IMR-90 (cell line): ENCODE measurements around the gene NATD1. TPM values are rescaled to one million over a fixed set of nuclear protein-coding genes. Genes with fewer than 3 reads are reported as not detected.
A peak's percentile ranks its signal among the peaks of the same experiment; 100 is the strongest.

ENCODE experiments used
- ATAC-seq: fragments of 200-7000 bp; cut with Tn5 transposase; 2 replicates; pipeline ENCODE4 v1.9.1; 2020; ENCODE audit warnings: low read depth, mild to moderate bottlenecking, moderate library complexity
- Bru-seq: library from RNA; stranded (reverse); fragments of 400-500 nt; gene quantifications from one replicate; lab custom pipeline; 2021; lab: Mats Ljungman, UMichigan
- BruChase-seq, 2 experiments: library from RNA; stranded (reverse); fragments of 400-500 nt; gene quantifications; one replicate each; lab custom pipeline; 2021; lab: Mats Ljungman, UMichigan
- BruUV-seq: library from RNA; stranded (reverse); fragments of 400-500 nt; replicated peaks from 2 replicates; lab custom pipeline; 2021; lab: Mats Ljungman, UMichigan
- CTCF ChIA-PET: fragments of 300-600 bp; formaldehyde crosslinking; extraction: SDS; loops from one replicate; lab custom pipeline; 2021; ENCODE audit warnings: antibody characterized with exemption; lab: Yijun Ruan, JAX
- POLR2A ChIA-PET: fragments of 300-600 bp; sonication (Branson Sonifier 250); formaldehyde crosslinking; loops from one replicate; lab custom pipeline; 2022; ENCODE audit warnings: antibody characterized with exemption; ENCODE audit not compliant: unreplicated experiment; lab: Charles Lee
- DNase-seq: peaks from one replicate; pipeline ENCODE4 v3.0.0; 2013
- H2AFZ ChIP-seq: replicated peaks from 2 replicates; pipeline ENCODE3; 2013; ENCODE audit warnings: low read length, mild to moderate bottlenecking; ENCODE audit not compliant: poor library complexity
- H2AK5ac ChIP-seq: 2 replicates; pipeline ENCODE4 v1.6.1; 2013; ENCODE audit warnings: low read depth, low read length, inconsistent platforms
- H2AK9ac ChIP-seq: replicated peaks from 2 replicates; pipeline ENCODE3; 2013; ENCODE audit warnings: mild to moderate bottlenecking, low read depth, low read length, moderate library complexity; ENCODE audit not compliant: poor library complexity
- H2BK120ac ChIP-seq: 2 replicates; pipeline ENCODE4 v1.6.1; 2013; ENCODE audit warnings: low read depth, low read length, inconsistent platforms
- H2BK15ac ChIP-seq: 3 replicates; pipeline ENCODE4 v1.6.1; 2013; ENCODE audit warnings: low read depth, low read length, inconsistent platforms
- H2BK20ac ChIP-seq: 2 replicates; pipeline ENCODE4 v1.6.1; 2013; ENCODE audit warnings: low read depth, mild to moderate bottlenecking, inconsistent platforms, low read length, moderate library complexity
- H2BK5ac ChIP-seq: 2 replicates; pipeline ENCODE4 v1.6.1; 2013; ENCODE audit warnings: mild to moderate bottlenecking, low read depth, low read length, inconsistent platforms; ENCODE audit not compliant: poor library complexity, severe bottlenecking
- H3K14ac ChIP-seq: replicated peaks from 2 replicates; pipeline ENCODE4 v1.6.1; 2013; ENCODE audit warnings: low read depth, low read length, inconsistent platforms
- H3K18ac ChIP-seq: 2 replicates; pipeline ENCODE4 v1.6.1; 2013; ENCODE audit warnings: low read depth, low read length, control low read depth
- H3K23ac ChIP-seq: 2 replicates; pipeline ENCODE4 v1.6.1; 2013; ENCODE audit warnings: low read depth, low read length, inconsistent platforms
- H3K27ac ChIP-seq: 2 replicates; pipeline ENCODE4 v1.5.1; 2013; ENCODE audit warnings: mild to moderate bottlenecking, control low read depth, low read length; ENCODE audit not compliant: insufficient read depth
- H3K27me3 ChIP-seq: 2 replicates; pipeline ENCODE4 v1.6.1; 2013; ENCODE audit warnings: low read length; ENCODE audit not compliant: control insufficient read depth, insufficient read depth
- H3K36me3 ChIP-seq: 2 replicates; pipeline ENCODE4 v1.6.1; 2013; ENCODE audit warnings: low read length, mixed read lengths; ENCODE audit not compliant: control insufficient read depth, insufficient read depth
- H3K4ac ChIP-seq: 2 replicates; pipeline ENCODE4 v1.6.1; 2013; ENCODE audit warnings: low read depth, low read length, inconsistent platforms
- H3K4me1 ChIP-seq: 2 replicates; pipeline ENCODE4 v1.6.1; 2013; ENCODE audit warnings: low read length, mixed read lengths; ENCODE audit not compliant: control insufficient read depth, insufficient read depth
- H3K4me2 ChIP-seq: 2 replicates; pipeline ENCODE4 v1.6.1; 2013; ENCODE audit warnings: low read depth, mild to moderate bottlenecking, control low read depth, low read length, moderate library complexity
- H3K4me3 ChIP-seq: 2 replicates; pipeline ENCODE4 v1.5.1; 2013; ENCODE audit warnings: low read depth, mild to moderate bottlenecking, control low read depth, low read length, moderate library complexity; ENCODE audit not compliant: insufficient read depth
- H3K56ac ChIP-seq: 2 replicates; pipeline ENCODE4 v1.6.1; 2013; ENCODE audit warnings: low read length, inconsistent platforms; ENCODE audit not compliant: insufficient read depth; ENCODE audit errors: extremely low read depth
- H3K79me1 ChIP-seq, 2 experiments: 2 replicates each; pipeline ENCODE4 v1.6.1; 2013; ENCODE audit warnings: low read length in 2 of 2, inconsistent platforms in 1 of 2, low read depth in 1 of 2
- H3K9ac ChIP-seq: 2 replicates; pipeline ENCODE4 v1.6.1; 2013; ENCODE audit warnings: low read depth, low read length, control low read depth
- H3K9me1 ChIP-seq: 2 replicates; pipeline ENCODE4 v1.6.1; 2013; ENCODE audit warnings: low read length, inconsistent platforms; ENCODE audit not compliant: insufficient read depth
- H3K9me3 ChIP-seq: 2 replicates; pipeline ENCODE4 v1.6.1; 2013; ENCODE audit warnings: low read length; ENCODE audit not compliant: control insufficient read depth, insufficient read depth
- H4K20me1 ChIP-seq: 2 replicates; pipeline ENCODE4 v1.6.1; 2013; ENCODE audit warnings: low read length, inconsistent platforms; ENCODE audit not compliant: insufficient read depth
- H4K5ac ChIP-seq: 2 replicates; pipeline ENCODE4 v1.6.1; 2013; ENCODE audit warnings: mild to moderate bottlenecking, low read depth, low read length, control low read depth
- H4K8ac ChIP-seq, 2 experiments: 2 replicates each; pipeline ENCODE4 v1.6.1; 2013; ENCODE audit warnings: low read depth in 2 of 2, low read length in 2 of 2, control low read depth in 1 of 2, inconsistent platforms in 1 of 2
- H4K91ac ChIP-seq: 2 replicates; pipeline ENCODE4 v1.6.1; 2013; ENCODE audit warnings: low read depth, low read length, inconsistent platforms; ENCODE audit not compliant: insufficient read depth
- BHLHE40 ChIP-seq: fragments of 150-350 bp; IDR thresholded peaks from 2 replicates; pipeline ENCODE4 v1.6.1; 2016; ENCODE audit warnings: mild to moderate bottlenecking, low read depth, low read length
- CEBPB ChIP-seq: IDR thresholded peaks from 2 replicates; pipeline ENCODE4 v1.6.1; 2012; ENCODE audit warnings: low read depth, low read length, improper control_type of control experiment
- CTCF ChIP-seq: conservative IDR thresholded peaks from 2 replicates; pipeline ENCODE4 v1.5.1; 2012; ENCODE audit warnings: mild to moderate bottlenecking, low read depth, low read length, improper control_type of control experiment
- MAZ ChIP-seq: IDR thresholded peaks from 2 replicates; pipeline ENCODE4 v1.6.1; 2012; ENCODE audit warnings: low read depth, mild to moderate bottlenecking, low read length, improper control_type of control experiment, moderate library complexity, borderline replicate concordance
- RFX5 ChIP-seq: IDR thresholded peaks from 2 replicates; pipeline ENCODE4 v1.8.0; 2012; ENCODE audit warnings: low read depth, mild to moderate bottlenecking, low read length, moderate library complexity
- USF2 ChIP-seq: fragments of 150-350 bp; IDR thresholded peaks from 2 replicates; pipeline ENCODE4 v1.6.1; 2017; ENCODE audit warnings: mild to moderate bottlenecking, antibody characterized with exemption, low read length, low read depth
- WGBS, 2 experiments: methylation state at CpG; one replicate each; pipeline versions ENCODE4 v1.1.5 to v1.1.7; 2013; ENCODE audit warnings: missing lambda C conversion rate in 2 of 2; ENCODE audit not compliant: insufficient read length in 1 of 2; ENCODE audit errors: extremely low coverage in 2 of 2; 5-methylcytosine and 5-hydroxymethylcytosine counted together
- dilution Hi-C: fragments of 300-500 bp; cut with HindIII; formaldehyde crosslinking; loops from one replicate; pipeline ENCODE4 v1.14.3; 2018; ENCODE audit warnings: low sequenced_read_pairs; ENCODE audit not compliant: unreplicated experiment
- in situ Hi-C: fragments of 300-500 bp; cut with MboI; formaldehyde crosslinking; loops from 3 replicates; pipeline ENCODE4 v1.14.3; 2019; ENCODE audit warnings: low sequenced_read_pairs, inconsistent platforms, mixed read lengths
- intact Hi-C: fragments of 100-400 bp; cut with micrococcal nuclease; formaldehyde crosslinking; loops from 2 replicates; pipeline ENCODE4 v1.10.0; 2022
- long read RNA-seq: library from polyadenylated mRNA; unstranded; transcript quantifications from one replicate; pipeline ENCODE4 v2.0.0, GENCODE V29; 2021; ENCODE audit not compliant: unreplicated experiment
- polyA plus RNA-seq, 3 experiments: library from polyadenylated mRNA; depleted of rRNA; stranded (reverse); fragments of >200 nt; gene quantifications; 2 replicates each; pipeline ENCODE4 v1.2.3, GENCODE V29; 2012; ENCODE audit warnings: low replicate concordance in 1 of 3
- total RNA-seq: library from RNA; depleted of rRNA; stranded (reverse); fragments of >200 nt; gene quantifications from 2 replicates; pipeline ENCODE4 v1.2.3, GENCODE V29; 2012; rRNA removed

NATD1 gene
- total RNA-seq (0.56 and 0.90 TPM in 2 replicates), polyA plus RNA-seq (2012; rRNA removed) (4.1 and 4.3 TPM in 2 replicates), Bru-seq, nascent RNA (percentile 47 among the genes with signal in this experiment), BruChase-seq, experiment 1, labeled RNA remaining after a 6-hour chase (percentile 56 among the genes with signal in this experiment), BruChase-seq, experiment 2, labeled RNA remaining after a 2-hour chase (percentile 57 among the genes with signal in this experiment)
- polyA plus RNA-seq (2012; cell fraction: cytosol; rRNA removed): 2.2 and 5.3 TPM in 2 replicates
- 4.7 and 7.3 TPM in 2 replicates for polyA plus RNA-seq (2012; cell fraction: nucleus; rRNA removed; ENCODE audit: low replicate concordance)
- long read RNA-seq, full-length matches to known transcripts: 1 of 36 reads
- long read RNA-seq, partial matches to known transcripts: 0 of 36 reads
- long read RNA-seq, other reads (novel, unspliced or antisense): 35 of 36 reads

- Histone ChIP-seq H3K14ac (peak within 1 kb of the TSS; percentile 0; the same call in 1 of the 2 replicates), H2BK120ac (peak within 1 kb of the TSS; percentile 28; the same call in 1 of the 2 replicates), H3K4ac (peak within 1 kb of the TSS; percentile 44), H4K8ac (peak within 1 kb of the TSS; percentile 66 to 91; a peak in 3 of 4 replicates), H4K5ac (peak within 1 kb of the TSS; percentile 70), H2BK20ac (no peak within 1 kb of the TSS), H3K4me1 (peaks cover 8% of the 10 kb centered on the region), H4K20me1 (peaks cover 6% of the 10 kb centered on the region; the same call in 1 of the 2 replicates), H3K36me3 (no peaks in the 10 kb centered on the region), H3K4me3 (peak within 1 kb of the TSS; percentile 50), H3K18ac (peak within 1 kb of the TSS; percentile 73; the same call in 1 of the 2 replicates), H2AK5ac (peak within 1 kb of the TSS; percentile 10), H2AK9ac (peak within 1 kb of the TSS; percentile 83), H3K23ac (peak within 1 kb of the TSS; percentile 74; the same call in 1 of the 2 replicates), H3K27ac (peak within 1 kb of the TSS; percentile 21; the same call in 1 of the 2 replicates), H3K9me3 (no peaks in the 10 kb centered on the region), H3K9me1 (no peaks in the 10 kb centered on the region; the same call in 1 of the 2 replicates), H4K91ac (peak within 1 kb of the TSS; percentile 2; the same call in 1 of the 2 replicates), H2AFZ (peak within 1 kb of the TSS; percentile 84), H3K56ac (no peak within 1 kb of the TSS), H3K9ac (peak within 1 kb of the TSS; percentile 67), H3K79me1 (peaks cover 4 to 17% of the 10 kb centered on the region in 2 experiments), H3K4me2 (peak within 1 kb of the TSS; percentile 95), H3K27me3 (no peaks in the 10 kb centered on the region), H2BK15ac (no peak within 1 kb of the TSS), H2BK5ac (no peak within 1 kb of the TSS)
- intact Hi-C loops: loop anchor here (5.0 kb wide), 1 partner anchor 126 kb away; the partner anchor contains the start of gene DHRS7B
- WGBS, 2 experiments: 1% methylated on average over 40 of the region's 117 CpGs; no CpG with 5 or more reads in 1 of the 2 experiments
- CTCF ChIA-PET: no interaction called here
- DNase-seq: peak; percentile 78
- BruUV-seq: no TSS peak
- dilution Hi-C loops: no loop called here
- in situ Hi-C loops: no loop called here
- peak; percentile 71 for ATAC-seq
- TF ChIP-seq USF2 (peak; percentile 98), RFX5 (no peak), CTCF (no peak), CEBPB (no peak), BHLHE40 (peak; percentile 65; the same call in 1 of the 2 replicates), MAZ (peak; percentile 81; the same call in 1 of the 2 replicates)
- POLR2A ChIA-PET: interaction anchor here (0.6 kb wide), 1 partner anchor 20 kb away, joined by 3 read pairs; no protein-coding TSS in a partner anchor
These were observed at the start of gene NATD1 for GRCh38 chr17:21252796-21253645. Gene NATD1, minus strand, starts transcription at chr17:21253410. Its CDS starts 146 bp downstream, at chr17:21253264.
